ENCODE data around the gene IGFL1. TPM values are rescaled to one million over a fixed set of nuclear protein-coding genes. Genes with fewer than 3 reads are reported as not detected.

IGFL1 gene
- total RNA-seq, 1 donor from 2014 or later = not detected

- no peak for TF ChIP-seq CTCF (IDR thresholded peaks at IDR 0.05; ENCODE audit: unreplicated experiment)
- DNase-seq (ENCODE audit: low spot score) = no peak
- no peaks in the 10 kb centered on the region for H3K4me1 Mint-ChIP-seq (ENCODE audit: unreplicated experiment)
These were observed 4.8 kb upstream of the IGFL1 start for GRCh38 chr19:46224773-46225172.

GRCh38 chr19:46225558-46226004 is 4.0 kb upstream of the IGFL1 start:
- peak; percentile 18 for DNase-seq (ENCODE audit: low spot score)
- Mint-ChIP-seq H3K4me1 (ENCODE audit: unreplicated experiment) (no peaks in the 10 kb centered on the region), H3K27ac (ENCODE audit: unreplicated experiment) (no peak overlapping the region), H3K36me3 (ENCODE audit: low read depth, unreplicated experiment) (no peaks in the 10 kb centered on the region), H3K27me3 (ENCODE audit: unreplicated experiment) (peaks cover 1% of the 10 kb centered on the region), H3K4me3 (ENCODE audit: unreplicated experiment) (no peak overlapping the region), H3K9me3 (ENCODE audit: unreplicated experiment) (no peaks in the 10 kb centered on the region)
- no peak for TF ChIP-seq CTCF (IDR thresholded peaks at IDR 0.05; ENCODE audit: unreplicated experiment)

More at GRCh38 chr19:46224773-46225172, 4.8 kb upstream of the IGFL1 start:
- no peaks in the 10 kb centered on the region for H3K27me3 Mint-ChIP-seq (ENCODE audit: unreplicated experiment)
- no peaks in the 10 kb centered on the region for H3K9me3 Mint-ChIP-seq (ENCODE audit: unreplicated experiment)
- no peak overlapping the region for H3K27ac Mint-ChIP-seq (ENCODE audit: unreplicated experiment)
- H3K36me3 Mint-ChIP-seq (ENCODE audit: low read depth, unreplicated experiment) = no peaks in the 10 kb centered on the region
- no peak overlapping the region for H3K4me3 Mint-ChIP-seq (ENCODE audit: unreplicated experiment)

GRCh38 chr19:46226438-46226973 is 3.0 kb upstream of the IGFL1 start:
- no peak overlapping the region for H3K27ac Mint-ChIP-seq (ENCODE audit: unreplicated experiment)
- no peaks in the 10 kb centered on the region for H3K36me3 Mint-ChIP-seq (ENCODE audit: low read depth, unreplicated experiment)
- no peak overlapping the region for H3K4me3 Mint-ChIP-seq (ENCODE audit: unreplicated experiment)
- H3K27me3 Mint-ChIP-seq (ENCODE audit: unreplicated experiment) = peaks cover 5% of the 10 kb centered on the region
- H3K4me1 Mint-ChIP-seq (ENCODE audit: unreplicated experiment) = no peaks in the 10 kb centered on the region
- no peak for DNase-seq (ENCODE audit: low spot score)
- no peak for TF ChIP-seq CTCF (IDR thresholded peaks at IDR 0.05; ENCODE audit: unreplicated experiment)
- no peaks in the 10 kb centered on the region for H3K9me3 Mint-ChIP-seq (ENCODE audit: unreplicated experiment)

- TF ChIP-seq CTCF (IDR thresholded peaks at IDR 0.05; ENCODE audit: unreplicated experiment) = no peak
- H3K4me3 Mint-ChIP-seq (ENCODE audit: unreplicated experiment) = no peak overlapping the region
- no peaks in the 10 kb centered on the region for H3K36me3 Mint-ChIP-seq (ENCODE audit: low read depth, unreplicated experiment)
- no peak for DNase-seq (ENCODE audit: low spot score)
- no peak overlapping the region for H3K27ac Mint-ChIP-seq (ENCODE audit: unreplicated experiment)
- H3K4me1 Mint-ChIP-seq (ENCODE audit: unreplicated experiment) = no peaks in the 10 kb centered on the region
- H3K9me3 Mint-ChIP-seq (ENCODE audit: unreplicated experiment) = no peaks in the 10 kb centered on the region
- peaks cover 5% of the 10 kb centered on the region for H3K27me3 Mint-ChIP-seq (ENCODE audit: unreplicated experiment)
These were observed 2.5 kb downstream of the IGFL1 start for GRCh38 chr19:46232029-46232428.

GRCh38 chr19:46232468-46232867 is 2.9 kb downstream of the IGFL1 start:
- H3K4me1 Mint-ChIP-seq (ENCODE audit: unreplicated experiment) = no peaks in the 10 kb centered on the region
- no peak for TF ChIP-seq CTCF (IDR thresholded peaks at IDR 0.05; ENCODE audit: unreplicated experiment)
- H3K27me3 Mint-ChIP-seq (ENCODE audit: unreplicated experiment) = peaks cover 5% of the 10 kb centered on the region
- no peaks in the 10 kb centered on the region for H3K36me3 Mint-ChIP-seq (ENCODE audit: low read depth, unreplicated experiment)
- no peak overlapping the region for H3K27ac Mint-ChIP-seq (ENCODE audit: unreplicated experiment)
- no peak overlapping the region for H3K4me3 Mint-ChIP-seq (ENCODE audit: unreplicated experiment)
- H3K9me3 Mint-ChIP-seq (ENCODE audit: unreplicated experiment) = no peaks in the 10 kb centered on the region
- no peak for DNase-seq (ENCODE audit: low spot score)
